GM12874 (cell line): Measurements from ENCODE around the gene ANKRD44.

Source experiments
- CTCF ChIP-seq: IDR thresholded peaks from 2 replicates; pipeline ENCODE4 v1.5.1; 2011; ENCODE audit warnings: low read depth, mild to moderate bottlenecking, control low read depth, low read length, moderate library complexity; ENCODE audit not compliant: insufficient read depth

Gene ANKRD44

GRCh38 chr2:197109326-197109725 is 201.3 kb downstream of the ANKRD44 start:
- TF ChIP-seq CTCF, result no peak

GRCh38 chr2:197108758-197109157 is 201.8 kb downstream of the ANKRD44 start:
- no peak for TF ChIP-seq CTCF

- no peak for TF ChIP-seq CTCF
These were observed 203.0 kb downstream of the ANKRD44 start for GRCh38 chr2:197107291-197108269.

- TF ChIP-seq CTCF, result no peak
These were observed 207.2 kb downstream of the ANKRD44 start for GRCh38 chr2:197103363-197103762.

GRCh38 chr2:197102231-197102630 is 208.3 kb downstream of the ANKRD44 start:
- TF ChIP-seq CTCF, result no peak

- TF ChIP-seq CTCF, result no peak
These were observed 209.1 kb downstream of the ANKRD44 start for GRCh38 chr2:197101519-197101918.

- no peak for TF ChIP-seq CTCF
These were observed 212.8 kb downstream of the ANKRD44 start for GRCh38 chr2:197097578-197098366.
